HG03139 (cell line): ENCODE measurements around the gene BICC1.

Source experiments
- ATAC-seq: cut with Tn5 transposase; IDR thresholded peaks from one replicate; pipeline ENCODE4 v1.9.1; 2021; ENCODE audit not compliant: unreplicated experiment

BICC1 gene

GRCh38 chr10:58642283-58642682 lies 129.6 kb downstream of the BICC1 start:
- no peak for ATAC-seq

DNA sequence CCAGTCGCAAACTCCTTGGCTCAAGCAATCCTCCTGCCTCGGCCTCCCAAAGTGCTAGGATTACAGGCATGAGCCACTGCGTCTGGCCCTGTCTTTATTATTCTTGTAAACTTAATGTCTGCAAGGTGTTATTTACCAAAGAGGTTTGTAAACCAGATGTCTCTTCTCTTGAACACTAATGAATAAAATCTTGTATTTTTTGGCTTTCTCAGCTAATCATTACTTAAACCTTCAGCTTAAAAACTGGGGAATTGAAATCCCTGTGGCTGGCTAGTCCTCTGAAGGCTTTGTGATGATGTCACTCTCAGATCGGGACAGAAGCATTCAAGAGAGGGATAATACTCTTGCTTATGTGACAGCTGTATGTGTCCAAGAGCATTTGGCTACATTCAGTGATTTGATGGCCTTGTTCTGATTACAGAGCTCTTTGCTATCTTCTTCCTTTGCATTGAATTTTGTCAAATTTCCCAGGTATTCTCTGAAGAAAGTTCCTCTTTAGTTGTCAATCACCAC lies 130.3 kb downstream of the BICC1 start:
- ATAC-seq: no peak

DNA sequence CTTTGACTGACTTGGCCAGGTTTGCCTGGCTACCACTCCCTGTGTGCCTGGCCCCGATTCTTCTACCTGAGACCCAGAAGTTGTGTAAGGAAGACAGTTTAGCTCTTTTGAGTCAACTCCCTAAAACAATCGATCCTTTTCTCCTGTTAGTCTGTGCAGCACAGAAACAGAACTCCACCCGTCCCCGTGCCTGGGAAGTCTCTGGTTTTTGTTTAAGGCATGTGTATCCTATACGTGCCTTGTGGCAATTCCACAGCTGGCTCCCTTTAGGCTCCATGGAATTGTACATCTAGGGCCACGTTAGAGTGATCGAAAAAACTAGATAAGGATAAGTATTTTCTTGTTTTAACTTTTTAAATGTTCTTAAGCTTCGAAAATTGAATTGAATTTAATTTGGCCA lies 131.6 kb downstream of the BICC1 start:
- ATAC-seq: no peak

- no peak for ATAC-seq
Observed at GRCh38 chr10:58645416-58646146, 132.9 kb downstream of the BICC1 start.

DNA sequence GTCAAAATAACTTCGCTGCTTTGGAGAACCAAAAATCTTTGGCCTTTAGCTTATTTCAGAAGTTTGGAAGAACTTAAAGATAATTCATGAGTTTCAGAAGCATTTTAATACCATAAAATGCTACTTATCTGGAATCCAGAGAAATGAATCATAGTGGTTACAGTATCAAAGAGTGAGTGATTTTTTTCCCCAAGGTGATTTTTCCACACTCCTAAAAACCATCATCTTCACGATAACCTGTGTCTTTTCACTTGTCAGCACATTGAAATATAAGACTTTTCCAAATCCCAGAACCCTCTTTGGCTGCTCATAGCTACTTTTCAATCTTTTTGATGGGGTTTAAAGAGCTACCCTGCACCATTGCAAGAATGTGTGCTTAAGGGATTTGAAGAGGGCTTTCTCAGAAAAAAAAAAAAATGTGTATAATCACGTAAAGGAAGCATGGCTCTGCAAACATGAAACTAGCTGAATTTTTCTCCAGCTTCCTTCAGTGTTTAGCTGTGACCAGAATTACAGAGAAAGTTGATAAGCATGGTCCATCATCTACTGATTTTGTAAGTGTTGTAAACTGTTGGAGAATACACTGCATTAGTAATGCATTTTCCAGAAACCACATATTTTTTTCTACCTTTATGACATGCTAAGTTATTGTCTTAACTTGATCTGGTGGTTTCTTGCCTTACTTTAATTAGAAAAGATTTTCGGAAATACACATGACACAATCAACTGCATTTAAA lies 134.9 kb downstream of the BICC1 start:
- no peak for ATAC-seq

DNA sequence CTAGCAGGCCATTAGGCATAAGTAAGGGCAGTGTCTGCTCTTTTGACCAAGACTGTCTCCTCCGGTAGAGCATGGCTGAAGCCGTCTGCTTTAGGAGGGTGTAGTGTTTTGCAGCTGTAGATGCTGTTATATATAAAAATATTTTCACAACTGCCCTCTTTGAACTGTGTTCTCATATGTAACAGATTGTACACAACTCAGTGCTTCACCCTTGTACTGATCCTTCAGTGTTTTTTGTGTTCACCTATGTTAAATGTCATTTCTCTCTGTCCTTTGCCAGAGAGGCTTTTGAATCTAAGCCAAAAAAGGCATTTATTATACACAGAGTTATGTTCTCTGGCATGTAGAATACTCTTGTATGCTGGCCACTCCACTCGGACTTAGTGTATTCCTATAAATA lies 135.5 kb downstream of the BICC1 start:
- ATAC-seq: no peak

DNA sequence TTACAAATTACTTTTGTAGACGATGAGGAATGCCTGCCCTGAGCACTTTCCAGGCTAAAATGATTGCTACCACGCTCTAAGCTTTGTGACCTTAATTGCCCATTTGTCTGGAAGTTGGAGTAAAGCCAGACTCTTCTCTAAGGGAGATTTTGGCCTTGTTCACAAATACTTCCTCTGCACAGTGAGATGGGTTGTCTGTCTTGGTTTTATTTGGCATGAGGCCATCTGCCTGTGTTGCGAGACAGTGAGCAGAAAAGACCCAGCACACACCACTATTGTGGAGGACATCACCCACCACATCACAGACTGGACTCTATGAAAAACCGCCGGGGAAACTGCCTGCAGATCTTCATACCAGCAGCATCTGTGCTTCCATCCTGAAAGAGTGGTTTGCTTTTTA lies 138.4 kb downstream of the BICC1 start:
- ATAC-seq: no peak

GRCh38 chr10:58651742-58652141 lies 139.1 kb downstream of the BICC1 start:
- ATAC-seq: no peak

DNA sequence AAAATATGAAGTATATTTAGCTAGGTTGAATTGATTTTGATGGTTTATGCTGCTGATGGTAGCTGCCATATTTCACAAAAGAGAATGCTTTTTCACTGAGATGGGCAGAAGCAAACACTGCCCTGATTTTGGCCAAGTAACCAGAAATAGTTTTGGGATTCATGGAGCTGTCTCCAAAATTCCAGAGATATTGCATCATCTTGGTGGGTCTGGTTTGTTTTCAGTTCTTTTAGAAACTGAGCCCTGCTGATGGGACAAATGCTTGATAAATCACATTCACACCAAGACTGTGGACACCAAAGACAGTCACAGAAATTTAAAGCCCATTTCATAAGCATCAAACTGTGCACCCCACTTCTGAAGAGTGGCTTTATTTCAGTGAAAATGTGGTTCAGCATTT lies 140.5 kb downstream of the BICC1 start:
- no peak for ATAC-seq

DNA sequence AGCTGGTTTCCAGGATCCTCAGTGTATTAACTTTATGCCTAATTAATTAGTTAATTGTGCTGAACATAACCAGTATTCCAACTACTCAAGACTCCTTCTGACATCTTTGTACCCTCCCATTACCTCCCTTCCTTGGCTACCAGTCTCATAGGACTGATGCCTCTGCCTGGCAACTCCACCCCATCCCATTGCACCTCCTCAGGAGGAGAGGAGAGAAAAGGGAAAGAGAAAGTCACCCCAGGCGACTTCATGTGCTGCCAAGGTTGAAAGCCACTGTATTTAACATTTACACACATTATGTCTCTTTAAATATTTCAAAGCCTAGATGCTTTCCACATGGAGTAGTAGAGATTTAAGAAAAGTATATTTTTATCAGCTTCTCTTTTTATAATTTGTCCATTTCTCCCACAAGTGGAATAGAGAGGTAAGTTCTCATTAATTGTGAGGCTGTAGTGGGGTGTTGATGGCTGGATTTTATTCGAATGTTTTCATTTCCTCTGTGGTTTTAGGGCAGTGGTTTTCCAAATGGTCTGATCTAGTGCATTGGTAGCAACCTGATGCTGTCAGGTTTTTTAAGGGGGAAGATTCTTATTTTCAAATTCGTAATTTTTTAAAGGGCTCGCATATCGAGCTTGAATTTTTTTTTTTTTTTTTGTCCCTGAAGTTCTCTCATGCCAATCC lies 148.0 kb downstream of the BICC1 start:
- ATAC-seq: no peak

GRCh38 chr10:58661336-58661735 lies 148.7 kb downstream of the BICC1 start:
- ATAC-seq: no peak

DNA sequence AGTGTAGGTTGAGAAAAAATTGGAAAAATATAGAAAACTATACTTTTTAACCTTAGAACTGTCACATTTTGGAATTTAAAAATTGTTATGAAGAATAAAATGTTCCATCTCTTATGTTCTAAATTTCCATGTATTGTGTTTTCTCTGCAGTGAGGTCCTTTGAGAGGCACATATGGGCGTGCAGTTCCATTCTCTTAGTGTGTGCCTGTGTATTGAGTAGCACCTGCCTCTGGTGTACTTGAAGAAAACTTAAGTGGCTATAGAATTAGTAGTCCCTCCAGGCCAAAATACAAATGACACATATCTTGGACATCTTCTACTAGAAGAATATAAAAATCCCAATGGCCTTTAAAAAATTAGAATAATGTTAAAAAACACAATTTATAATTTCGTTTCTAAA lies 149.2 kb downstream of the BICC1 start:
- ATAC-seq: no peak

DNA sequence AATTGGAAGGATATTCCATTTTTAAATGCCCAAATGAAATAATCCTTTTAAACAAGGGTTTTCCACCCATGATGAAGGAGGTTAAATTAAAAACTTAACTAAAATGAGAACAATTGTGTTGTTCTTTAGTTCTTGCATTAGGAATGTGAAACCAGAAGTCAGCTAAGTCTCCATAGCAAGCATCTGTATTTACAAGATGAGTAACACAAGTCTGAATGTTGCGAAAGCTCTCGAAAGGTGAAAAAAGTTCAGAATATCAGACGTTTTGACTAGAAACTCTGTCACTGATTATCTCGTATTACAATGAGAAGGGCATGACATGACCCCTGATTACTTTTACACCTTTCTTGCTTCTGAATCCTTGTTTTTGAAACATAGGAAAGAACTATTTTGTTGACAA lies 149.6 kb downstream of the BICC1 start:
- ATAC-seq: no peak

DNA sequence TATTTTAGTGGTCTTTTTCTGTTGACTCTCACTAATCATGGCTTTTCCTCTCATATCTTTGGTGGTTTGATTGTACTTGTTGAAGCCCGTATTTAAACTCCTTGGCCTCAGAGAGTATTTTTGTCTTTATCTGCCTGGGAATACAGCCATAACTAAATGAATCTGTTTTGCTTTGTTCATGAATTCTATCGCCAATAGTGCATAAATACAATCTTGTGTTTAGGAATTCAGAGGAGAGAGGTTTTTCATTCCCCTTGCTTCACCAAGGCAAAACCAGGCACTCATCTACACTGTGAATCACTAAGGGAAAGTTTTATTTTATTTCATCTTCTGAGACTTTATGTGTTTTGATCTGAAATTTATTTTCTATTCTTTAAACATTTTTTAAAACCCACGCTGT lies 152.7 kb downstream of the BICC1 start:
- ATAC-seq: no peak

- ATAC-seq: no peak
Observed at GRCh38 chr10:58666024-58666423, 153.4 kb downstream of the BICC1 start.

DNA sequence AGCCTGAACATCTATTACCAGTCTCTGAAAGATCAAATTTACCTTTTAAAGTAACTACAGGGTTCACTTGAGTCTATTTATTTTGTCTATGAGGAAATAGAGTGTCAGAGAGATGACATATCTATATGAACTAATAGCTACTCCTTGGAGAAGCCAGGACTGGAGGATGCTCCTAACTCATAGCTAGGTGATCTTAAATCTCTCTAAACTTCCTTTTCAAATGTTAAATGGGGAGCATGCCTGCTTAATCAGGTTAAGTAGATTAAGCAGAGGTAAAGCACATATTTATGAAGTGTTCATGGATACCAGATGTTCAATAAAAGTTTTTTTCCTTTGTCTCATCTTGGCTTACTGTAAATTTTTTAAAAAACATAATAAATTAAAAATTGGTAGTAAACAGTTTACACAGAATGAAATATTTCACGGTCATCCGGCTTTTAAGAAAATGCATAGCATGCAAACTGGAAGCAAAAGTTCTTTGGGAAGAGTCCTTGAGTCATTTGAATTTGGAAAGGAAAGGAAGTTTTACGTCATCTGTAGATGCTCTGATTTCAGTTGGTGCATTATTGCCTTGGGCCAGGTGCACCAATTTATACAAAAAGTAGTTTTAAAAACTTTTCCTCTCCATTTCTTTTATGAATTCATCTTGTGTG lies 155.1 kb downstream of the BICC1 start:
- ATAC-seq: no peak

DNA sequence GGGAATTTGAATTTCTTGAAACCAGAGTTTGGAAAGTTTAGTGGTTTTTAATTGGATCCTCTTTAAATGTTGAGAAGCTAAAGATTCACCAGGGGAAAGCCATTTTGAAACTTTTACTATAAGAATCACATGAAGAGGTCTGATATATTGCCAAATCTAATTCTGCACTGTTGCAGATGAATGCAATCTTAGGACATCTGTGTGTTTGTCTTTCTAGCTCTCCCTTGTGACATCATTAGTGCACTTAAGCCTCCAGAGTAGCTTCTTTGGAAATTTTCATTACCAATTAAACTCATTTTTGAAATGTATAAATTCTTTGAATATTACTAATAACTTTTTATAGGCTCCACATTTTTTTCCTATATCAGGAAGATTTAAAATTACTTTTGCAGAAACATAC lies 160.2 kb downstream of the BICC1 start:
- no peak for ATAC-seq

DNA sequence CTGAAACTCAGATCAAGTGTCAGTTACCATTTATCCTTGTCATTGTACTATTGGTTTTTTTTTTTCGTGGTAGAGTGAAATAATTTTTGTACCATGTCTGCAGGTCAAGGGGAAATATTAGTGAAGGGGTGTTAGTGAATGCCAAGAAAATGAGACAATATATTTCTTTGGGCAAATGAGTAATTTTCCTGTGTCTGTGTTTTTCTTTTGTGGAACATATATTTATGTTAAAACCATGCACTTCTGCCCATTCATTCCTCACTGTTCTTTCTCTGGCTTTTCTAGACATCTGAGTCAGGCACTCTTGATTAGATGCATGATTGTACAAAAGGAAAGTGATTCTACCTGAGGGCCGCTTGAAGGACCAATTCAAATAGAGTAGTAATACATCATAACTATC lies 161.6 kb downstream of the BICC1 start:
- ATAC-seq: no peak

- ATAC-seq: no peak
Observed at GRCh38 chr10:58675321-58675720, 162.6 kb downstream of the BICC1 start.

DNA sequence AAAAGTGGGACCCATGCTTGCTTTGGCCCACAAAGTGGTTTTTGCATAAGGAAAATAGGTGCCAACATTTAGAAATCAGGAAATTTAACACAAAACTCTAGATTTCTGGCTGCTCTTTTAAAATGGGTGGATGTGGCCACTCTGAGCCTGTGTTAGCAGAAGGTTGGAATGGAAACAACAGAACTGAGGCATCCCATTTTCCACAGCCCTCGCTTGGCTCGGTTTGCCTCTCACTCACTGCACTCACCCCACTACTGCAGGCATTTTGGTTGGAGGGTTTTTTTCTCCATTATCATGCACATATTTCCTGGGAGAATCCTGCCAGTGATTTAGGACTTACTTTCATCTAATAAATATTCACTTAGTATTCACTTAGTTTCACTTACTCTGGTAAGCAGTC lies 178.9 kb downstream of the BICC1 start:
- ATAC-seq: no peak

DNA sequence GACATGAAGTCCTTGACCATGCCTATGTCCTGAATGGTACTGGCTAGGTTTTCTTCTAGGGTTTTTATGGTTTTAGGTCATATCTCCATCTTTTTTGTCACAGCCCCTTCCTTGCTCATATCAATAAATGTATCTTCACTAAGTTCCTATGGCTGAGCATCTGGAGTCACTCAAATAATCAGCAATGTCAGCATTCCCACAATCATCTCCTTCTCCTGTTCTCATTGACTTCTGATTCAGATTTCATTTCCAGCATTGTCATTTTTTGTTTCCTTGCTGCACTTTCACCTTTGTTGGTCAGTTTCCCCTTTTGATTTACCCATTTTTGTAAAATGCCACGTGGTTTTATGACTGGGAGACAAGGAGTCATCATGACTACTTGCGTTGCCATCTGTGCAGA lies 181.2 kb downstream of the BICC1 start:
- no peak for ATAC-seq
